GM10266 (cell line): ENCODE data around the gene CCDC169.
A peak's percentile ranks its signal among the peaks of the same experiment; 100 is the strongest.
"Not testable (repeated sequence)": the region's sequence is repeated elsewhere in the genome, so short reads cannot be mapped to it uniquely, and the experiment has no call there.

Source experiments
- DNase-seq: peaks from one replicate; pipeline ENCODE4 v3.0.0; 2012; ENCODE audit errors: extremely low spot score
- CTCF ChIP-seq: IDR thresholded peaks from 2 replicates; pipeline ENCODE4 v1.5.1; 2012; ENCODE audit warnings: mild to moderate bottlenecking, low read depth; ENCODE audit not compliant: control insufficient read depth, insufficient read depth; ENCODE audit errors: missing control alignments

CCDC169 gene

GRCh38 chr13:36310417-36311108, 12.9 kb upstream of the CCDC169 start:
- no peak for TF ChIP-seq CTCF

GRCh38 chr13:36302289-36302688, 4.7 kb upstream of the CCDC169 start:
- no peak for DNase-seq
- no peak for TF ChIP-seq CTCF

More at GRCh38 chr13:36310417-36311108, 12.9 kb upstream of the CCDC169 start:
- DNase-seq: peak; percentile 34

- DNase-seq: not testable (repeated sequence)
Measured at GRCh38 chr13:36299469-36299868, 1.9 kb upstream of the CCDC169 start.

GRCh38 chr13:36298535-36299068, 988 bp upstream of the CCDC169 start:
- TF ChIP-seq CTCF: no peak
- no peak for DNase-seq

GRCh38 chr13:36294096-36294495, 3.5 kb downstream of the CCDC169 start:
- TF ChIP-seq CTCF: no peak
- DNase-seq: no peak

GRCh38 chr13:36293497-36293896, 4.1 kb downstream of the CCDC169 start:
- TF ChIP-seq CTCF: no peak
- DNase-seq: no peak

- TF ChIP-seq CTCF: no peak
- DNase-seq: no peak
Measured at GRCh38 chr13:36288794-36289391, 8.7 kb downstream of the CCDC169 start.

GRCh38 chr13:36286006-36286405, 11.6 kb downstream of the CCDC169 start:
- no peak for TF ChIP-seq CTCF
- DNase-seq: no peak
